ENCODE results near the gene ABCA1.

ABCA1 gene

GRCh38 chr9:104882086-104882485 is 45.9 kb downstream of the ABCA1 start:
- TF ChIP-seq CTCF (IDR thresholded peaks at IDR 0.05; ENCODE audit: low read length): no peak
- TF ChIP-seq EZH2 (IDR thresholded peaks at IDR 0.05; ENCODE audit: borderline replicate concordance, low read length): no peak
- no peaks in the 10 kb centered on the region for H3K27me3 ChIP-seq (ENCODE audit: insufficient read depth, low read length)
- H3K79me2 ChIP-seq (ENCODE audit: insufficient read depth, low read length): no peaks in the 10 kb centered on the region
- H3K4me3 ChIP-seq (ENCODE audit: low read depth, low read length, poor library complexity, severe bottlenecking): no peak overlapping the region
- H3K27ac ChIP-seq (ENCODE audit: low read depth, low read length, poor library complexity, severe bottlenecking): no peak overlapping the region
- no peak overlapping the region for H2AFZ ChIP-seq (ENCODE audit: low read length)
- no peaks in the 10 kb centered on the region for H3F3A ChIP-seq (ENCODE audit: insufficient read depth, low read length)
- H4K20me1 ChIP-seq (ENCODE audit: insufficient read depth, low read length): no peaks in the 10 kb centered on the region
- H3K9me2 ChIP-seq (ENCODE audit: low read depth, low read length): no peaks in the 10 kb centered on the region
- H3K4me2 ChIP-seq (ENCODE audit: low read length): no peak overlapping the region
- H3K36me3 ChIP-seq (ENCODE audit: insufficient read depth, low read length): no peaks in the 10 kb centered on the region
- no peaks in the 10 kb centered on the region for H3K9me3 ChIP-seq (ENCODE audit: low read length)
- H3K4me1 ChIP-seq (ENCODE audit: insufficient read depth, low read length, severe bottlenecking): no peaks in the 10 kb centered on the region
- no peak overlapping the region for H3K9ac ChIP-seq (ENCODE audit: low read length)

DNA sequence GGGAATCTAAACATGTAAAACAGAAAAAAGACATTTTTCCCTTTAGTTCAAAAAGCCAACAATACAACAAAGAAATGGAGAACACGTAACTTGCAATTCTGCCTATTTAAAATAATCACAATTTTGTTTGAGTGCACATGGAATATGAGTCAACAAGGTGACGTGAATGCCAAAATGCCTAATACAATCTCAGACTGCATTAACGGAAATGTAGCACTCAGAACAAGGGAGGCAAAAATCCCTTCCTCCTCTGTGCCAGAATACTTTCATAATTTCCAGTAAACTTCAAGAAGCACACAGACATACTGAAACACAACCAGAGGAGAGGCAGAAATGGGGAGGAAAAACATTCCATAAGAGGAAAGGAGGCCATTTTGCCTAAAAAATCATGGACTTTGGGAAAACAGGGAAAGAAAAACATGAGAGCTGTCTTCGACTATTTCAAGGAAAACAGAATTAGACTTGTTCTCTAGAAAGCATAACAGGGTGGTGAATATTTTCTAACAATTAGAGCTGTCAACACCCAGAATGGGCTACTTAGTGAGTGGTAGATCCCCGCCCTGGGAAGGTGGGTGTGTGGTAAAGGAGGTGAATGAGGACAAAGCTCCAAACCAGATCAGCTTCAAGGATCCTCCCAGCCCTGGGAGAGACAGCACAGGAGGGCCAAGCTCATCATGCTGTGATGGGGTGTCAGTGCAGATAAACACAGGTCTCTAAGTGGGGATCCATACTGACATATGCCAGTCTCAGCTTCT is 48.2 kb downstream of the ABCA1 start:
- no peaks in the 10 kb centered on the region for H3K4me1 ChIP-seq (ENCODE audit: insufficient read depth, low read length, severe bottlenecking)
- no peaks in the 10 kb centered on the region for H3K79me2 ChIP-seq (ENCODE audit: insufficient read depth, low read length)
- no peaks in the 10 kb centered on the region for H3K9me2 ChIP-seq (ENCODE audit: low read depth, low read length)
- no peak overlapping the region for H3K9ac ChIP-seq (ENCODE audit: low read length)
- no peaks in the 10 kb centered on the region for H3K27me3 ChIP-seq (ENCODE audit: insufficient read depth, low read length)
- TF ChIP-seq CTCF (IDR thresholded peaks at IDR 0.05; ENCODE audit: low read length) (no peak), EZH2 (IDR thresholded peaks at IDR 0.05; ENCODE audit: borderline replicate concordance, low read length) (no peak)
- no peak overlapping the region for H2AFZ ChIP-seq (ENCODE audit: low read length)
- H3K4me3 ChIP-seq (ENCODE audit: low read depth, low read length, poor library complexity, severe bottlenecking): no peak overlapping the region
- H3K36me3 ChIP-seq (ENCODE audit: insufficient read depth, low read length): no peaks in the 10 kb centered on the region
- no peak overlapping the region for H3K4me2 ChIP-seq (ENCODE audit: low read length)
- no peaks in the 10 kb centered on the region for H3K9me3 ChIP-seq (ENCODE audit: low read length)
- H3K27ac ChIP-seq (ENCODE audit: low read depth, low read length, poor library complexity, severe bottlenecking): no peak overlapping the region
- H4K20me1 ChIP-seq (ENCODE audit: insufficient read depth, low read length): no peaks in the 10 kb centered on the region
- H3F3A ChIP-seq (ENCODE audit: insufficient read depth, low read length): no peaks in the 10 kb centered on the region

DNA sequence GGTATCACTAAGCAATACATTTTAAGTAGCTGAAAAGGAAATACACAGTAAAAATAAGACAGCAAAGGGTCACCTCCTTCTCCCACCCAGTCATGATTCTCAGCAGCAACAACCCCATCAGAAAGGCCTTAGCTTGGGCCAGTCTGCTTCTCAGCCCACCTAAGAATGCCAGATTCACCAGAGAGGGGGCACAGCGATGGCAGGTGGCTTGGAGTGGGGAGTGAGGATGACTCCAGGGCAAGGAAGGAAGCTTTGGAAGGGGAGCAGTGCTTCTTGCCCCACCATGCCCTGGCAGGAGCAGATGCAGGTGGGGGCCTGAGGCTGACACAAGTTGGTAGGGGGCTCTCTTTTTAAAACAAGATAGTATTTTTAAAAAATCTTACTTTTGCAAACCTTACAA is 51.4 kb downstream of the ABCA1 start:
- H3K9me2 ChIP-seq (ENCODE audit: low read depth, low read length): no peaks in the 10 kb centered on the region
- H3K36me3 ChIP-seq (ENCODE audit: insufficient read depth, low read length): no peaks in the 10 kb centered on the region
- H3K9ac ChIP-seq (ENCODE audit: low read length): no peak overlapping the region
- H3K27ac ChIP-seq (ENCODE audit: low read depth, low read length, poor library complexity, severe bottlenecking): no peak overlapping the region
- 0 out of 2 replicates have a peak, but pooled peaks cover 2% of the 10 kb centered on the region for H3K9me3 ChIP-seq (ENCODE audit: low read length)
- no peaks in the 10 kb centered on the region for H3F3A ChIP-seq (ENCODE audit: insufficient read depth, low read length)
- no peak overlapping the region for H2AFZ ChIP-seq (ENCODE audit: low read length)
- no peak overlapping the region for H3K4me3 ChIP-seq (ENCODE audit: low read depth, low read length, poor library complexity, severe bottlenecking)
- no peak for TF ChIP-seq EZH2 (IDR thresholded peaks at IDR 0.05; ENCODE audit: borderline replicate concordance, low read length)
- TF ChIP-seq CTCF (IDR thresholded peaks at IDR 0.05; ENCODE audit: low read length): no peak
- no peaks in the 10 kb centered on the region for H4K20me1 ChIP-seq (ENCODE audit: insufficient read depth, low read length)
- no peak overlapping the region for H3K4me2 ChIP-seq (ENCODE audit: low read length)
- no peaks in the 10 kb centered on the region for H3K4me1 ChIP-seq (ENCODE audit: insufficient read depth, low read length, severe bottlenecking)
- H3K79me2 ChIP-seq (ENCODE audit: insufficient read depth, low read length): no peaks in the 10 kb centered on the region
- no peaks in the 10 kb centered on the region for H3K27me3 ChIP-seq (ENCODE audit: insufficient read depth, low read length)
